Activated naive CD8-positive, alpha-beta T cell treated with anti-CD3 and anti-CD28 coated beads, Interleukin-2, amount 10 ng/mL, durations not matched to agents 7 days and 5 days (primary cell): Measurements from ENCODE around the gene PTBP2. TPM values are rescaled to one million over a fixed set of nuclear protein-coding genes. Genes with fewer than 3 reads are reported as not detected.
"Not testable (repeated sequence)": the region's sequence is repeated elsewhere in the genome, so short reads cannot be mapped to it uniquely, and the experiment has no call there.

ENCODE experiments used
- ATAC-seq: fragments of 150-1000 bp; cut with Tn5 transposase; one replicate; pipeline ENCODE4 v1.10.0; 2021; ENCODE audit warnings: low read depth, moderate library complexity
- POLR2A ChIA-PET: fragments of 350-600 bp; sonication (Branson Sonifier 250); formaldehyde crosslinking; loops from one replicate; lab custom pipeline; 2021; ENCODE audit warnings: antibody characterized with exemption; lab: Charles Lee
- DNase-seq: peaks from one replicate; pipeline ENCODE4 v3.0.0; 2021
- H3K27ac Mint-ChIP-seq: one replicate; pipeline ENCODE4 v1.8.0; 2022; ENCODE audit warnings: mild to moderate bottlenecking, mixed read lengths
- H3K27me3 Mint-ChIP-seq: one replicate; pipeline ENCODE4 v1.8.0; 2022; ENCODE audit warnings: mild to moderate bottlenecking, moderate library complexity, mixed read lengths
- H3K36me3 Mint-ChIP-seq: one replicate; pipeline ENCODE4 v1.8.0; 2021; ENCODE audit warnings: mild to moderate bottlenecking, mixed read lengths
- H3K4me1 Mint-ChIP-seq: one replicate; pipeline ENCODE4 v1.8.0; 2021; ENCODE audit warnings: mixed read lengths
- H3K4me3 Mint-ChIP-seq: one replicate; pipeline ENCODE4 v1.8.0; 2022; ENCODE audit warnings: mild to moderate bottlenecking, moderate library complexity, mixed read lengths
- H3K9me3 Mint-ChIP-seq: one replicate; pipeline ENCODE4 v1.8.0; 2021; ENCODE audit warnings: mixed read lengths
- total RNA-seq, 2 experiments: library from RNA; stranded (reverse); gene quantifications; one replicate each; pipeline ENCODE4 v1.2.3, GENCODE V29; 2021

The PTBP2 gene
- total RNA-seq, 2 experiments from 2014 or later, result 15.3 to 18.2 TPM

- no peaks in the 10 kb centered on the region for H3K9me3 Mint-ChIP-seq
- POLR2A ChIA-PET, result no interaction called here
- no peak for DNase-seq
- no peak overlapping the region for H3K27ac Mint-ChIP-seq
- H3K27me3 Mint-ChIP-seq, result no peaks in the 10 kb centered on the region
- H3K4me3 Mint-ChIP-seq, result no peak overlapping the region
- peaks cover 49% of the 10 kb centered on the region for H3K36me3 Mint-ChIP-seq
- no peak for ATAC-seq
- peaks cover 7% of the 10 kb centered on the region for H3K4me1 Mint-ChIP-seq
Observed at GRCh38 chr1:96749618-96750017, 28.0 kb downstream of the PTBP2 start.

- Mint-ChIP-seq H3K9me3 (peaks cover 2% of the 10 kb centered on the region), H3K36me3 (peaks cover 57% of the 10 kb centered on the region), H3K4me1 (peaks cover 3% of the 10 kb centered on the region), H3K27ac (no peak overlapping the region), H3K4me3 (no peak overlapping the region), H3K27me3 (no peaks in the 10 kb centered on the region)
- DNase-seq, result no peak
- POLR2A ChIA-PET, result no interaction called here
- no peak for ATAC-seq
Observed at GRCh38 chr1:96752394-96752793, 30.8 kb downstream of the PTBP2 start.

- DNase-seq (no peak), ATAC-seq (no peak)
- no peak overlapping the region for H3K27ac Mint-ChIP-seq
- H3K4me3 Mint-ChIP-seq, result no peak overlapping the region
- H3K4me1 Mint-ChIP-seq, result peaks cover 2% of the 10 kb centered on the region
- POLR2A ChIA-PET, result no interaction called here
- H3K36me3 Mint-ChIP-seq, result peaks cover 64% of the 10 kb centered on the region
- peaks cover 16% of the 10 kb centered on the region for H3K9me3 Mint-ChIP-seq
- no peaks in the 10 kb centered on the region for H3K27me3 Mint-ChIP-seq
Observed at GRCh38 chr1:96756789-96757188, 35.2 kb downstream of the PTBP2 start.

DNA sequence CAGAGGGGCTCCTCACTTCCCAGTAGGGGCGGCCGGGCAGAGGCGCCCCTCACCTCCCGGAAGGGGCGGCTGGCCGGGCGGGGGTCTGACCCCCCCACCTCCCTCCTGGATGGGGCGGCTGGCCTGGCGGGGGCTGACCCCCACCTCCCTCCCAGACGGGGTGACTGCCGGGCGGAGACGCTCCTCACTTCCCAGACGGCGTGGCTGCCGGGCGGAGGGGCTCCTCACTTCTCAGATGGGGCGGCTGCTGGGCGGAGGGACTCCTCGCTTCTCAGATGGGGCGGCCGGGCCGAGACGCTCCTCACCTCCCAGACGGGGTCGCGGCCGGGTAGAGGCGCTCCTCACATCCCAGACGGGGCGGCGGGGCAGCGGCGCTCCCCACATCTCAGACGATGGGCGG, 41.0 kb downstream of the PTBP2 start:
- not testable (repeated sequence) for H3K27me3 Mint-ChIP-seq
- H3K9me3 Mint-ChIP-seq, result peaks cover 14% of the 10 kb centered on the region

GRCh38 chr1:96763514-96763913, 41.9 kb downstream of the PTBP2 start:
- ATAC-seq, result no peak
- H3K27ac Mint-ChIP-seq, result no peak overlapping the region
- POLR2A ChIA-PET, result no interaction called here
- H3K9me3 Mint-ChIP-seq, result peaks cover 11% of the 10 kb centered on the region
- H3K4me1 Mint-ChIP-seq, result peaks cover 2% of the 10 kb centered on the region
- no peaks in the 10 kb centered on the region for H3K27me3 Mint-ChIP-seq
- peaks cover 31% of the 10 kb centered on the region for H3K36me3 Mint-ChIP-seq
- DNase-seq, result no peak
- H3K4me3 Mint-ChIP-seq, result no peak overlapping the region

More for the DNA sequence above, 41.0 kb downstream of the PTBP2 start:
- H3K4me1 Mint-ChIP-seq, POLR2A ChIA-PET, H3K4me3 Mint-ChIP-seq, H3K27ac Mint-ChIP-seq, DNase-seq, ATAC-seq: not testable (repeated sequence)
- H3K36me3 Mint-ChIP-seq, result peaks cover 35% of the 10 kb centered on the region

DNA sequence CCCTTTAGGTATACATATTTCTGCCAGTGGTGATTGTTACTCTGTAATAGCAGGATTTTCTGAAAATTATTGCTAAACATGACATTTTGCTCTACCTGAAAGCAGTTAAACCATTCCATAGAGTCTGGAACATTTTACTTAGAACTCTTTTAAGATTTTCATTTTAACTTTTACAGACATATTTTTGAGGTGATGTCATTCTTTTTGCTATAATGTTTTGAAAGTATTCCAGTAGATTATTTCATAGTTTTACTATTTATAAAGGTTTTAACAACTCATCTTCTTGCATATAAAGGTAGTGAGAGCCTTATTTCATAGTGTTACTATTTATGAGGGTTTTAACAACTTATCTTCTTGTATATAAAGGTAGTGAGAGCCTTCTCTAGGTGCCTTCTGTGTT, 42.9 kb downstream of the PTBP2 start:
- Mint-ChIP-seq H3K27ac (no peak overlapping the region), H3K27me3 (no peaks in the 10 kb centered on the region), H3K9me3 (peaks cover 11% of the 10 kb centered on the region), H3K36me3 (peaks cover 25% of the 10 kb centered on the region), H3K4me1 (peaks cover 2% of the 10 kb centered on the region), H3K4me3 (no peak overlapping the region)
- no peak for ATAC-seq
- POLR2A ChIA-PET, result no interaction called here
- DNase-seq, result no peak

DNA sequence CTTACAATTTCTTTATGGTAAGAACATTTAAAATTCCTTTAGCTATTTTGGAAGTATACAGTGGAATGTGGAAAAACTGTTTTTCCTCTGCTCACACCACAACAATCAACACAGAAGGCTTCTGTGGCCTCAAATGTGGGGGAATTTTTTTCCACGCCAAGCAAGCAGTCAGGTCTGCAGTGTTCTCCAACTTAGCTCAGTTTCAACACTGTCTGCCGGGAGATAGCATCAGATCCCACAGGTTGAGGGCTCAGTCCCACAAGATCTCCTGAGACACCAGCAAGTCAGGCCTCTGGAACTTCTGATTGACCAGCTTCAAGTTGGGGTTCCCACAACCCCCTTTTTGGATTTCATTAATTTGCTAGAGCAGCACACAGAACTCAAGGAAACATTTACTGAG, 50.3 kb downstream of the PTBP2 start:
- POLR2A ChIA-PET, result no interaction called here
- ATAC-seq (no peak), DNase-seq (no peak)
- peaks cover 2% of the 10 kb centered on the region for H3K4me1 Mint-ChIP-seq
- H3K4me3 Mint-ChIP-seq, result no peak overlapping the region
- no peaks in the 10 kb centered on the region for H3K27me3 Mint-ChIP-seq
- H3K27ac Mint-ChIP-seq, result no peak overlapping the region
- H3K36me3 Mint-ChIP-seq, result peaks cover 16% of the 10 kb centered on the region
- H3K9me3 Mint-ChIP-seq, result no peaks in the 10 kb centered on the region

DNA sequence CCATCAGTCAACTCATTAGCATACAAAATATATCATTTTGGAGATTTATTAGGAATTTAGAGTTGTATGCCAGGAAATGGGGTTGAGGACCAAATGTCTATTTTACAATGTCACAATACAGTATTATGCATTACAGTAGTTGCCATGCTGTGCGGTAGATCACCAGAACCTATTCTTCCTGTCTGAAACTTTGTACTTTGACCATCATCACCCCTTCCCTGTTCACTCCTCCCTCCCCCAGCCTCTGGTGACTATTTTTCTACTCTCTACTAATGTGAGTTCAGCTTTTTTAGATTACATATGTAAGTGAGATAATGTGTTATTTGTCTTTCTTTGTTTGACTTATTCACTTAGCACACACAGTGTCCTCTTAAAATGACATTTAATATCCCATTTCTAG, 50.8 kb downstream of the PTBP2 start:
- H3K4me1 Mint-ChIP-seq, result peaks cover 2% of the 10 kb centered on the region
- H3K36me3 Mint-ChIP-seq, result peaks cover 17% of the 10 kb centered on the region
- H3K4me3 Mint-ChIP-seq, result no peak overlapping the region
- H3K27ac Mint-ChIP-seq, result no peak overlapping the region
- H3K27me3 Mint-ChIP-seq, result no peaks in the 10 kb centered on the region
- POLR2A ChIA-PET, result no interaction called here
- ATAC-seq (no peak), DNase-seq (no peak)
- no peaks in the 10 kb centered on the region for H3K9me3 Mint-ChIP-seq

DNA sequence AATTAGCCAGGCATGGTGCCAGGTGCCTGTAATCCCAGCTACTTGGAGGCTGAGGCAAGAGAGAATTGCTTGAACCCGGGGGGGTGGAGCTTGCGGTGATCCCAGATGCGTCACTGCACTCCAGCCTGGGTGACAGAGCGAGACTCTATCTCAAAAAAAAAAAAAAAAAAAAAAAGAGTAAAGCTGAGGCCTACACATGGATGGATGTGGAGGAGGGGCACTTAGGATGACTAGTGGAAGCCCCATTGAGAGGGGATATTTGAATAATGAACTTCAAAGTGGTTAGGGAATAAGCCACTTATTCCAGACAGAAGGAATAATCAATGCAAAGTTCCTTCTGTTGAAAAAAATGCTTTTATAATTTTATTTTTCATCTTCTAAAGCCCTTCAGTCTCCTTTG, 51.4 kb downstream of the PTBP2 start:
- Mint-ChIP-seq H3K27me3 (no peaks in the 10 kb centered on the region), H3K9me3 (no peaks in the 10 kb centered on the region), H3K27ac (no peak overlapping the region), H3K4me3 (no peak overlapping the region), H3K36me3 (peaks cover 18% of the 10 kb centered on the region), H3K4me1 (no peaks in the 10 kb centered on the region)
- no peak for ATAC-seq
- no peak for DNase-seq
- POLR2A ChIA-PET, result no interaction called here

GRCh38 chr1:96782206-96782605, 60.6 kb downstream of the PTBP2 start:
- DNase-seq, result no peak
- Mint-ChIP-seq H3K36me3 (peaks cover 20% of the 10 kb centered on the region), H3K27ac (no peak overlapping the region), H3K4me3 (no peak overlapping the region), H3K27me3 (no peaks in the 10 kb centered on the region), H3K9me3 (no peaks in the 10 kb centered on the region), H3K4me1 (no peaks in the 10 kb centered on the region)
- POLR2A ChIA-PET, result no interaction called here
- ATAC-seq, result no peak

DNA sequence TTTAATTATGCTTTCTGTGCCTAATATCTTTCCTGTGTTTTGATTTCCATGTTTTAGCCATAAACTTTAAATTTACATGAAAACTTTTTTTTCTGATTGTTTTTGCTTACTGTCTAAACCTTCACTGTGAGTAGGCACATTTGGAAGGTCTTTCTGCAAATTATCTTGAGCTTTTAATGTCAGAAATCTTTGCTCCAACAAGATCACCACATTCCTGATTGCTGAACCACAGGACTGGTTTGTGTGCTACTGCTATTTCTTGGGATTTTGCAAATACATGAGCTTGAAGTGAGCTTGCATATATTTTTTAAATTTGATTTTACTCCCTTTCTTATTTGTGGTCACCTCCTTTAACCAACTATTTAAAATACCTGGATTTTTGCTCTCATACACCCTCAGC, 61.3 kb downstream of the PTBP2 start:
- POLR2A ChIA-PET, result no interaction called here
- H3K4me3 Mint-ChIP-seq, result no peak overlapping the region
- no peak for ATAC-seq
- no peak overlapping the region for H3K27ac Mint-ChIP-seq
- DNase-seq, result no peak
- H3K4me1 Mint-ChIP-seq, result no peaks in the 10 kb centered on the region
- no peaks in the 10 kb centered on the region for H3K27me3 Mint-ChIP-seq
- no peaks in the 10 kb centered on the region for H3K9me3 Mint-ChIP-seq
- peaks cover 20% of the 10 kb centered on the region for H3K36me3 Mint-ChIP-seq

DNA sequence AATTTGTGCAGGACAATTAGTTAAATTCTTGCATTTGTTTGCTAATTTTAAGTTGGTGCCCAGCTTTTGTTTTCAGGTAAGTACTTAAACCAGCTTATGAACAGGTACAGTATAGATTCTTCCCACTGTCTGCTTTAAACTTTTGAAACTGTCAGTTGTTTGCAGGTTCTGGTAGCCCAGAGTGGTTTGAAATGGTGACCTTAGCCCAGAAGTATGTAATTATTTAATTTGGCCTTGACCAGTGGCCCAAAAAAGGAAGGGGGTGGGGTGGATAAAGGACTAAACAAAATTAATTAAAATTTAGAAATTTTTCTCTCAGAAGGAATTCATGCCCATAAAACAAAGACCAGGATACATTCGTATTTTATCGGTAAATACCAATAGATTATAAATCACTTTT, 69.0 kb downstream of the PTBP2 start:
- POLR2A ChIA-PET, result no interaction called here
- no peak for ATAC-seq
- Mint-ChIP-seq H3K9me3 (no peaks in the 10 kb centered on the region), H3K27ac (no peak overlapping the region), H3K27me3 (no peaks in the 10 kb centered on the region), H3K4me3 (no peak overlapping the region), H3K36me3 (peaks cover 27% of the 10 kb centered on the region), H3K4me1 (no peaks in the 10 kb centered on the region)
- no peak for DNase-seq

- ATAC-seq (no peak), DNase-seq (no peak)
- Mint-ChIP-seq H3K27ac (no peak overlapping the region), H3K4me3 (no peak overlapping the region), H3K9me3 (peaks cover 3% of the 10 kb centered on the region), H3K36me3 (peaks cover 39% of the 10 kb centered on the region), H3K4me1 (no peaks in the 10 kb centered on the region), H3K27me3 (no peaks in the 10 kb centered on the region)
- POLR2A ChIA-PET, result no interaction called here
Observed at GRCh38 chr1:96792220-96792619, 70.6 kb downstream of the PTBP2 start.

- not testable (repeated sequence) for H3K27me3 Mint-ChIP-seq, H3K27ac Mint-ChIP-seq
Observed at GRCh38 chr1:96801696-96802095, 80.1 kb downstream of the PTBP2 start.

GRCh38 chr1:96804648-96805047, 83.1 kb downstream of the PTBP2 start:
- DNase-seq, result no peak
- no peaks in the 10 kb centered on the region for H3K9me3 Mint-ChIP-seq
- POLR2A ChIA-PET, result no interaction called here
- no peak overlapping the region for H3K27ac Mint-ChIP-seq
- no peaks in the 10 kb centered on the region for H3K27me3 Mint-ChIP-seq
- no peak overlapping the region for H3K4me3 Mint-ChIP-seq
- H3K4me1 Mint-ChIP-seq, result peaks cover 1% of the 10 kb centered on the region
- H3K36me3 Mint-ChIP-seq, result peaks cover 37% of the 10 kb centered on the region
- no peak for ATAC-seq

More at GRCh38 chr1:96801696-96802095, 80.1 kb downstream of the PTBP2 start:
- peaks cover 36% of the 10 kb centered on the region for H3K36me3 Mint-ChIP-seq
- POLR2A ChIA-PET, H3K4me1 Mint-ChIP-seq, DNase-seq, ATAC-seq, H3K9me3 Mint-ChIP-seq, H3K4me3 Mint-ChIP-seq: not testable (repeated sequence)
